EH (cell line): Measurements from ENCODE around the gene TINAGL1.

Experiments used
- DNase-seq: peaks from one replicate; pipeline ENCODE4 v3.0.0-alpha.2; 2015; ENCODE audit warnings: low read depth

Gene TINAGL1

GRCh38 chr1:31576201-31576669 lies at the start of gene TINAGL1:
Gene TINAGL1 (plus strand): TSS chr1:31576515. CDS start chr1:31577149, 634 bp downstream.
- no peak for DNase-seq

GRCh38 chr1:31529999-31530684 lies 46.2 kb upstream of the TINAGL1 start:
- DNase-seq: peak; percentile 60

- peak; percentile 88 for DNase-seq
Measured at GRCh38 chr1:31531177-31531999, 44.9 kb upstream of the TINAGL1 start.

- peak; percentile 36 for DNase-seq
Measured at GRCh38 chr1:31532173-31532572, 44.1 kb upstream of the TINAGL1 start.

GRCh38 chr1:31535561-31535960 lies 40.8 kb upstream of the TINAGL1 start:
- DNase-seq: no peak

- no peak for DNase-seq
Measured at GRCh38 chr1:31539329-31539728, 37.0 kb upstream of the TINAGL1 start.

GRCh38 chr1:31541194-31541593 lies 35.1 kb upstream of the TINAGL1 start:
- no peak for DNase-seq

- no peak for DNase-seq
Measured at GRCh38 chr1:31545927-31546540, 30.3 kb upstream of the TINAGL1 start.

- no peak for DNase-seq
Measured at GRCh38 chr1:31548534-31548906, 27.8 kb upstream of the TINAGL1 start.

- DNase-seq: peak; percentile 86
Measured at GRCh38 chr1:31548907-31549808, 27.2 kb upstream of the TINAGL1 start.

- peak; percentile 54 for DNase-seq
Measured at GRCh38 chr1:31549809-31550620, 26.3 kb upstream of the TINAGL1 start.

GRCh38 chr1:31551208-31551607 lies 25.1 kb upstream of the TINAGL1 start:
- DNase-seq: peak; percentile 80

GRCh38 chr1:31552489-31552888 lies 23.8 kb upstream of the TINAGL1 start:
- no peak for DNase-seq

GRCh38 chr1:31556481-31557006 lies 19.8 kb upstream of the TINAGL1 start:
- DNase-seq: no peak

GRCh38 chr1:31559715-31560114 lies 16.6 kb upstream of the TINAGL1 start:
- no peak for DNase-seq

GRCh38 chr1:31560394-31560793 lies 15.9 kb upstream of the TINAGL1 start:
- DNase-seq: no peak

- DNase-seq: peak; percentile 75
Measured at GRCh38 chr1:31562707-31563360, 13.5 kb upstream of the TINAGL1 start.

GRCh38 chr1:31564606-31564989 lies 11.7 kb upstream of the TINAGL1 start:
- no peak for DNase-seq

- DNase-seq: peak; percentile 88
Measured at GRCh38 chr1:31567956-31568570, 8.3 kb upstream of the TINAGL1 start.
